IMR-90 (cell line): ENCODE results near the gene SFSWAP. TPM values are rescaled to one million over a fixed set of nuclear protein-coding genes. Genes with fewer than 3 reads are reported as not detected.

Experiments
- ATAC-seq: fragments of 200-7000 bp; cut with Tn5 transposase; 2 replicates; pipeline ENCODE4 v1.9.1; 2020; ENCODE audit warnings: low read depth, mild to moderate bottlenecking, moderate library complexity
- BruUV-seq: library from RNA; stranded (reverse); fragments of 400-500 nt; replicated peaks from 2 replicates; lab custom pipeline; 2021; lab: Mats Ljungman, UMichigan
- CTCF ChIA-PET: fragments of 300-600 bp; formaldehyde crosslinking; extraction: SDS; loops from one replicate; lab custom pipeline; 2021; ENCODE audit warnings: antibody characterized with exemption; lab: Yijun Ruan, JAX
- POLR2A ChIA-PET: fragments of 300-600 bp; sonication (Branson Sonifier 250); formaldehyde crosslinking; loops from one replicate; lab custom pipeline; 2022; ENCODE audit warnings: antibody characterized with exemption; ENCODE audit not compliant: unreplicated experiment; lab: Charles Lee
- DNase-seq: peaks from one replicate; pipeline ENCODE4 v3.0.0; 2013
- H2AFZ ChIP-seq: replicated peaks from 2 replicates; pipeline ENCODE3; 2013; ENCODE audit warnings: low read length, mild to moderate bottlenecking; ENCODE audit not compliant: poor library complexity
- H2AK5ac ChIP-seq: 2 replicates; pipeline ENCODE4 v1.6.1; 2013; ENCODE audit warnings: low read depth, low read length, inconsistent platforms
- H2AK9ac ChIP-seq: replicated peaks from 2 replicates; pipeline ENCODE3; 2013; ENCODE audit warnings: mild to moderate bottlenecking, low read depth, low read length, moderate library complexity; ENCODE audit not compliant: poor library complexity
- H2BK120ac ChIP-seq: 2 replicates; pipeline ENCODE4 v1.6.1; 2013; ENCODE audit warnings: low read depth, low read length, inconsistent platforms
- H2BK15ac ChIP-seq: 3 replicates; pipeline ENCODE4 v1.6.1; 2013; ENCODE audit warnings: low read depth, low read length, inconsistent platforms
- H2BK20ac ChIP-seq: 2 replicates; pipeline ENCODE4 v1.6.1; 2013; ENCODE audit warnings: low read depth, mild to moderate bottlenecking, inconsistent platforms, low read length, moderate library complexity
- H2BK5ac ChIP-seq: 2 replicates; pipeline ENCODE4 v1.6.1; 2013; ENCODE audit warnings: mild to moderate bottlenecking, low read depth, low read length, inconsistent platforms; ENCODE audit not compliant: poor library complexity, severe bottlenecking
- H3K14ac ChIP-seq: replicated peaks from 2 replicates; pipeline ENCODE4 v1.6.1; 2013; ENCODE audit warnings: low read depth, low read length, inconsistent platforms
- H3K18ac ChIP-seq: 2 replicates; pipeline ENCODE4 v1.6.1; 2013; ENCODE audit warnings: low read depth, low read length, control low read depth
- H3K23ac ChIP-seq: 2 replicates; pipeline ENCODE4 v1.6.1; 2013; ENCODE audit warnings: low read depth, low read length, inconsistent platforms
- H3K27ac ChIP-seq: 2 replicates; pipeline ENCODE4 v1.5.1; 2013; ENCODE audit warnings: mild to moderate bottlenecking, control low read depth, low read length; ENCODE audit not compliant: insufficient read depth
- H3K27me3 ChIP-seq: 2 replicates; pipeline ENCODE4 v1.6.1; 2013; ENCODE audit warnings: low read length; ENCODE audit not compliant: control insufficient read depth, insufficient read depth
- H3K36me3 ChIP-seq: 2 replicates; pipeline ENCODE4 v1.6.1; 2013; ENCODE audit warnings: low read length, mixed read lengths; ENCODE audit not compliant: control insufficient read depth, insufficient read depth
- H3K4ac ChIP-seq: 2 replicates; pipeline ENCODE4 v1.6.1; 2013; ENCODE audit warnings: low read depth, low read length, inconsistent platforms
- H3K4me1 ChIP-seq: 2 replicates; pipeline ENCODE4 v1.6.1; 2013; ENCODE audit warnings: low read length, mixed read lengths; ENCODE audit not compliant: control insufficient read depth, insufficient read depth
- H3K4me2 ChIP-seq: 2 replicates; pipeline ENCODE4 v1.6.1; 2013; ENCODE audit warnings: low read depth, mild to moderate bottlenecking, control low read depth, low read length, moderate library complexity
- H3K4me3 ChIP-seq: 2 replicates; pipeline ENCODE4 v1.5.1; 2013; ENCODE audit warnings: low read depth, mild to moderate bottlenecking, control low read depth, low read length, moderate library complexity; ENCODE audit not compliant: insufficient read depth
- H3K56ac ChIP-seq: 2 replicates; pipeline ENCODE4 v1.6.1; 2013; ENCODE audit warnings: low read length, inconsistent platforms; ENCODE audit not compliant: insufficient read depth; ENCODE audit errors: extremely low read depth
- H3K79me1 ChIP-seq, 2 experiments: 2 replicates each; pipeline ENCODE4 v1.6.1; 2013; ENCODE audit warnings: low read length in 2 of 2, inconsistent platforms in 1 of 2, low read depth in 1 of 2
- H3K9ac ChIP-seq: 2 replicates; pipeline ENCODE4 v1.6.1; 2013; ENCODE audit warnings: low read depth, low read length, control low read depth
- H3K9me1 ChIP-seq: 2 replicates; pipeline ENCODE4 v1.6.1; 2013; ENCODE audit warnings: low read length, inconsistent platforms; ENCODE audit not compliant: insufficient read depth
- H3K9me3 ChIP-seq: 2 replicates; pipeline ENCODE4 v1.6.1; 2013; ENCODE audit warnings: low read length; ENCODE audit not compliant: control insufficient read depth, insufficient read depth
- H4K20me1 ChIP-seq: 2 replicates; pipeline ENCODE4 v1.6.1; 2013; ENCODE audit warnings: low read length, inconsistent platforms; ENCODE audit not compliant: insufficient read depth
- H4K5ac ChIP-seq: 2 replicates; pipeline ENCODE4 v1.6.1; 2013; ENCODE audit warnings: mild to moderate bottlenecking, low read depth, low read length, control low read depth
- H4K8ac ChIP-seq, 2 experiments: 2 replicates each; pipeline ENCODE4 v1.6.1; 2013; ENCODE audit warnings: low read depth in 2 of 2, low read length in 2 of 2, control low read depth in 1 of 2, inconsistent platforms in 1 of 2
- H4K91ac ChIP-seq: 2 replicates; pipeline ENCODE4 v1.6.1; 2013; ENCODE audit warnings: low read depth, low read length, inconsistent platforms; ENCODE audit not compliant: insufficient read depth
- BHLHE40 ChIP-seq: fragments of 150-350 bp; IDR thresholded peaks from 2 replicates; pipeline ENCODE4 v1.6.1; 2016; ENCODE audit warnings: mild to moderate bottlenecking, low read depth, low read length
- CEBPB ChIP-seq: IDR thresholded peaks from 2 replicates; pipeline ENCODE4 v1.6.1; 2012; ENCODE audit warnings: low read depth, low read length, improper control_type of control experiment
- CHD1 ChIP-seq: IDR thresholded peaks from 2 replicates; pipeline ENCODE4 v1.6.1; 2012; ENCODE audit warnings: low read depth, low read length, improper control_type of control experiment
- CTCF ChIP-seq: conservative IDR thresholded peaks from 2 replicates; pipeline ENCODE4 v1.5.1; 2012; ENCODE audit warnings: mild to moderate bottlenecking, low read depth, low read length, improper control_type of control experiment
- ELK1 ChIP-seq: fragments of 150-350 bp; IDR thresholded peaks from 2 replicates; pipeline ENCODE4 v1.6.1; 2016; ENCODE audit warnings: low read depth, mild to moderate bottlenecking, low read length, moderate library complexity, borderline replicate concordance
- FOS ChIP-seq: fragments of 150-350 bp; IDR thresholded peaks from 2 replicates; pipeline ENCODE4 v1.6.1; 2016; ENCODE audit warnings: low read depth, low read length
- MAFK ChIP-seq: IDR thresholded peaks from 2 replicates; pipeline ENCODE4 v1.6.1; 2012; ENCODE audit warnings: low read depth, low read length, improper control_type of control experiment
- MAZ ChIP-seq: IDR thresholded peaks from 2 replicates; pipeline ENCODE4 v1.6.1; 2012; ENCODE audit warnings: low read depth, mild to moderate bottlenecking, low read length, improper control_type of control experiment, moderate library complexity, borderline replicate concordance
- MXI1 ChIP-seq: IDR thresholded peaks from 2 replicates; pipeline ENCODE4 v1.6.1; 2012; ENCODE audit warnings: low read depth, mild to moderate bottlenecking, low read length, moderate library complexity, borderline replicate concordance
- NFE2L2 ChIP-seq: fragments of 150-350 bp; IDR thresholded peaks from 2 replicates; pipeline ENCODE4 v1.6.1; 2016; ENCODE audit warnings: low read depth, mild to moderate bottlenecking, low read length
- POLR2A ChIP-seq: IDR thresholded peaks from 2 replicates; pipeline ENCODE4 v1.6.1; 2012; ENCODE audit warnings: mild to moderate bottlenecking, low read depth, low read length
- RAD21 ChIP-seq: IDR thresholded peaks from 2 replicates; pipeline ENCODE4 v1.6.1; 2012; ENCODE audit warnings: low read length, improper control_type of control experiment
- RCOR1 ChIP-seq: IDR thresholded peaks from 2 replicates; pipeline ENCODE4 v1.6.1; 2012; ENCODE audit warnings: mild to moderate bottlenecking, low read length, improper control_type of control experiment; ENCODE audit not compliant: insufficient replicate concordance
- RFX5 ChIP-seq: IDR thresholded peaks from 2 replicates; pipeline ENCODE4 v1.8.0; 2012; ENCODE audit warnings: low read depth, mild to moderate bottlenecking, low read length, moderate library complexity
- SMC3 ChIP-seq: fragments of 150-350 bp; IDR thresholded peaks from 2 replicates; pipeline ENCODE4 v1.6.1; 2016; ENCODE audit warnings: low read depth, mild to moderate bottlenecking, antibody characterized with exemption, low read length, moderate library complexity
- USF2 ChIP-seq: fragments of 150-350 bp; IDR thresholded peaks from 2 replicates; pipeline ENCODE4 v1.6.1; 2017; ENCODE audit warnings: mild to moderate bottlenecking, antibody characterized with exemption, low read length, low read depth
- WGBS, 2 experiments: methylation state at CpG; one replicate each; pipeline versions ENCODE4 v1.1.5 to v1.1.7; 2013; ENCODE audit warnings: missing lambda C conversion rate in 2 of 2; ENCODE audit not compliant: insufficient read length in 1 of 2; ENCODE audit errors: extremely low coverage in 2 of 2; 5-methylcytosine and 5-hydroxymethylcytosine counted together
- dilution Hi-C: fragments of 300-500 bp; cut with HindIII; formaldehyde crosslinking; loops from one replicate; pipeline ENCODE4 v1.14.3; 2018; ENCODE audit warnings: low sequenced_read_pairs; ENCODE audit not compliant: unreplicated experiment
- in situ Hi-C: fragments of 300-500 bp; cut with MboI; formaldehyde crosslinking; loops from 3 replicates; pipeline ENCODE4 v1.14.3; 2019; ENCODE audit warnings: low sequenced_read_pairs, inconsistent platforms, mixed read lengths
- intact Hi-C: fragments of 100-400 bp; cut with micrococcal nuclease; formaldehyde crosslinking; loops from 2 replicates; pipeline ENCODE4 v1.10.0; 2022
- polyA plus RNA-seq, 3 experiments: library from polyadenylated mRNA; depleted of rRNA; stranded (reverse); fragments of >200 nt; gene quantifications; 2 replicates each; pipeline ENCODE4 v1.2.3, GENCODE V29; 2012; ENCODE audit warnings: low replicate concordance in 1 of 3
- total RNA-seq: library from RNA; depleted of rRNA; stranded (reverse); fragments of >200 nt; gene quantifications from 2 replicates; pipeline ENCODE4 v1.2.3, GENCODE V29; 2012

The SFSWAP gene
- total and polyA plus RNA-seq, 2 of the 4 experiments (the other 2 are of a cell fraction) = 19.7 to 22.4 TPM

- ChIA-PET CTCF (interaction anchor here (0.7 kb wide), 1 partner anchor 12 kb away, joined by 3 read pairs; no protein-coding TSS in a partner anchor), POLR2A (no interaction called here)
- no peaks in the 10 kb centered on the region for H3K4me1 ChIP-seq
- in situ Hi-C loops (loop anchor here (25.0 kb wide), 1 partner anchor 908 kb away; no protein-coding TSS in a partner anchor), dilution Hi-C loops (no loop called here), intact Hi-C loops (no loop called here)
- no peak overlapping the region for H3K27ac ChIP-seq
- H2BK20ac ChIP-seq = no peak overlapping the region
- H3K27me3 ChIP-seq = no peaks in the 10 kb centered on the region
- H4K20me1 ChIP-seq = peaks cover 7% of the 10 kb centered on the region; the same call in 1 of the 2 replicates
- 92% methylated on average over 4 of the region's 8 CpGs; no CpG with 5 or more reads in 1 of the 2 experiments for WGBS, 2 experiments
- H3K56ac ChIP-seq = no peak overlapping the region
- H3K79me1 ChIP-seq = peaks cover 14 to 26% of the 10 kb centered on the region in 2 experiments
- no peak overlapping the region for H2BK15ac ChIP-seq
- no TSS peak for BruUV-seq
- no peak overlapping the region for H3K4me3 ChIP-seq
- no peak overlapping the region for H3K18ac ChIP-seq
- no peak overlapping the region for H2BK120ac ChIP-seq
- H2AFZ ChIP-seq = no peak overlapping the region
- ATAC-seq = no peak
- no peak overlapping the region for H3K9ac ChIP-seq
- peaks cover 40% of the 10 kb centered on the region for H3K36me3 ChIP-seq
- DNase-seq = no peak
- no peak overlapping the region for H4K91ac ChIP-seq
- no peak overlapping the region for H2BK5ac ChIP-seq
- peaks cover 2% of the 10 kb centered on the region; the same call in 1 of the 2 replicates for H3K9me1 ChIP-seq
- no peak overlapping the region for H2AK5ac ChIP-seq
- no peak overlapping the region for H4K8ac ChIP-seq
- H3K4me2 ChIP-seq = no peak overlapping the region
- H3K23ac ChIP-seq = no peak overlapping the region
- H4K5ac ChIP-seq = no peak overlapping the region
- H3K9me3 ChIP-seq = no peaks in the 10 kb centered on the region
- H2AK9ac ChIP-seq = no peak overlapping the region
- no peak for TF ChIP-seq SMC3
- no peak for TF ChIP-seq RFX5
- TF ChIP-seq BHLHE40 = no peak
- TF ChIP-seq FOS = no peak
- TF ChIP-seq CTCF = no peak
- TF ChIP-seq POLR2A = no peak
- TF ChIP-seq NFE2L2 = no peak
- no peak for TF ChIP-seq MAZ
- no peak for TF ChIP-seq CHD1
- TF ChIP-seq RCOR1 = no peak
- TF ChIP-seq RAD21 = no peak
- no peak for TF ChIP-seq CEBPB
- TF ChIP-seq ELK1 = no peak
- no peak for TF ChIP-seq MXI1
- no peak for TF ChIP-seq USF2
- TF ChIP-seq MAFK = no peak
- H3K14ac ChIP-seq = no peak overlapping the region
- no peak overlapping the region for H3K4ac ChIP-seq
These were observed 9.4 kb downstream of the SFSWAP start for GRCh38 chr12:131720241-131720640.
